22Rv1 (cell line): Measurements from ENCODE around the gene SLF2.

ENCODE experiments used
- ZFX ChIP-seq: fragments of 450-650 bp; IDR thresholded peaks from 2 replicates; pipeline ENCODE4 v1.6.1; 2017; ENCODE audit warnings: antibody characterized with exemption, borderline replicate concordance
- TF ChIP-seq, protein P1 (sequence below): fragments of 450-650 bp; IDR thresholded peaks from 2 replicates; pipeline ENCODE4 v1.5.1; 2017; ENCODE audit warnings: mild to moderate bottlenecking

- TF ChIP-seq, protein P1, sequence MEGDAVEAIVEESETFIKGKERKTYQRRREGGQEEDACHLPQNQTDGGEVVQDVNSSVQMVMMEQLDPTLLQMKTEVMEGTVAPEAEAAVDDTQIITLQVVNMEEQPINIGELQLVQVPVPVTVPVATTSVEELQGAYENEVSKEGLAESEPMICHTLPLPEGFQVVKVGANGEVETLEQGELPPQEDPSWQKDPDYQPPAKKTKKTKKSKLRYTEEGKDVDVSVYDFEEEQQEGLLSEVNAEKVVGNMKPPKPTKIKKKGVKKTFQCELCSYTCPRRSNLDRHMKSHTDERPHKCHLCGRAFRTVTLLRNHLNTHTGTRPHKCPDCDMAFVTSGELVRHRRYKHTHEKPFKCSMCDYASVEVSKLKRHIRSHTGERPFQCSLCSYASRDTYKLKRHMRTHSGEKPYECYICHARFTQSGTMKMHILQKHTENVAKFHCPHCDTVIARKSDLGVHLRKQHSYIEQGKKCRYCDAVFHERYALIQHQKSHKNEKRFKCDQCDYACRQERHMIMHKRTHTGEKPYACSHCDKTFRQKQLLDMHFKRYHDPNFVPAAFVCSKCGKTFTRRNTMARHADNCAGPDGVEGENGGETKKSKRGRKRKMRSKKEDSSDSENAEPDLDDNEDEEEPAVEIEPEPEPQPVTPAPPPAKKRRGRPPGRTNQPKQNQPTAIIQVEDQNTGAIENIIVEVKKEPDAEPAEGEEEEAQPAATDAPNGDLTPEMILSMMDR = peak; percentile 86
- no peak for TF ChIP-seq ZFX
Observed at GRCh38 chr10:101014230-101014884, 101.6 kb downstream of the SLF2 start.
